Neural cell (in vitro differentiated cells): Measurements from ENCODE around the gene ZNF467.

Source experiments
- CTCF ChIP-seq: fragments of 450-650 bp; IDR thresholded peaks from 2 replicates; pipeline ENCODE4 v1.5.1; 2014; ENCODE audit warnings: antibody characterized with exemption, mild to moderate bottlenecking, moderate library complexity; ENCODE audit not compliant: poor library complexity, severe bottlenecking
- EP300 ChIP-seq: fragments of 450-650 bp; conservative IDR thresholded peaks from 2 replicates; pipeline ENCODE4 v1.6.1; 2014; ENCODE audit warnings: antibody characterized with exemption, mild to moderate bottlenecking, moderate library complexity; ENCODE audit not compliant: poor library complexity, severe bottlenecking
- EZH2 ChIP-seq: fragments of 200-600, 300-800 bp; shearing (Covaris generic), sonication (generic); IDR thresholded peaks from 2 replicates; pipeline ENCODE4 v1.6.1; 2014; ENCODE audit warnings: antibody characterized with exemption, low read length, borderline replicate concordance, mild to moderate bottlenecking; ENCODE audit not compliant: insufficient read depth, poor library complexity, severe bottlenecking
- MXI1 ChIP-seq: fragments of 450-650 bp; conservative IDR thresholded peaks from 2 replicates; pipeline ENCODE4 v1.6.1; 2014; ENCODE audit warnings: antibody characterized with exemption, mild to moderate bottlenecking; ENCODE audit not compliant: poor library complexity, severe bottlenecking
- POLR2AphosphoS5 ChIP-seq: IDR thresholded peaks from 2 replicates; pipeline ENCODE4 v1.6.1; 2012
- TAF1 ChIP-seq: IDR thresholded peaks from 2 replicates; pipeline ENCODE4 v1.6.1; 2012; ENCODE audit warnings: low read depth

DNA sequence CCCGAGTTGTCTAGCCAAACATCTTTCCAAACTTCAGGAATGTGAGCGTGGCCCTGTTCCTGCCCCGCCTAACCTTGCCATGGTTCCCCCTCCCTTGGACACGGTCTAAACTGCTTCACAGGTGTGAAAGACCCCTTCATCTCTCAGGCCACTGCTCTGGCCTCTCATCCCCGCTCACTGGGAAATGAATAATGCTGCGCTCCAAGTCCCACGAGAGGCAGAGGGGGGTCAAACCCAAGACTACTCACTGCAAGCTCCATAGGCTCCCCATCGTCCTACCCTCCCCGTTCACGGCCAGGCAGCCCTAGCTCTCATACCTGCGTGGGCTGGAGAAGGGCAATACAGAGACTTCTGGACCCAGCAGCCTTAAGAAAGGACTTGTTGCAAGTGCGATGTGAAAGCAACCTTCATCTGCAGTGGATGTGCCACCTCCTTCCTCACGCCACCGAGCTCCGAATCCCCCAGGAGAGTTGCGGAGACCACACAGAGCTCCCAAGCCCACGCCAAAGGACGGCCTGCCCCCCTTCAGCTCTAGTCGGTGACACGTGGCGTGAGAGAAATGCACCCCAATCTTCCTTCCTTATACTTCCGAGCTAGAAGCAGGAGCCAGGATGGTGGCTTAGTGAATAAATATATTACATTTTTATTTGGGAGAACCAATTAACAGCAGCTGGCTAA lies 9.7 kb downstream of the ZNF467 start:
- TF ChIP-seq EZH2 = no peak
- TF ChIP-seq EP300 = no peak
- no peak for TF ChIP-seq CTCF
- no peak for TF ChIP-seq MXI1
- no peak for TF ChIP-seq POLR2AphosphoS5
- TF ChIP-seq TAF1 = no peak
